Stomach (tissue), 9 donors: ENCODE measurements around the gene TXNL4A. TPM values are rescaled to one million over a fixed set of nuclear protein-coding genes. Genes with fewer than 3 reads are reported as not detected.

Experiments used
- DNase-seq, 2 donors: peaks; one replicate each; pipeline versions ENCODE4 v3.0.0 to v3.0.0-alpha.2; 2013 to 2019
- H3K27ac ChIP-seq, 5 donors: fragments of 200-600 bp in 4 of 5; sonication (generic) in 4 of 5; one replicate each; pipeline ENCODE4 v1.5.1; 2013 to 2019; ENCODE audit warnings: mild to moderate bottlenecking in 1 of 5, moderate library complexity in 1 of 5
- H3K27me3 ChIP-seq, 3 donors: fragments of 200-600 bp; sonication (generic); one replicate each; pipeline ENCODE4 v1.5.1; 2017 to 2019; ENCODE audit warnings: mixed run types in 1 of 3
- H3K36me3 ChIP-seq, 4 donors: fragments of 200-600 bp; sonication (generic); 1 replicate in 3 of 4; 2 replicates in 1 of 4; pipeline ENCODE4 v1.5.1; 2016 to 2019
- H3K4me1 ChIP-seq, 4 donors: fragments of 200-600 bp; sonication (generic); one replicate each; pipeline ENCODE4 v1.5.1; 2016 to 2019
- H3K4me3 ChIP-seq, 4 donors: fragments of 200-600 bp; sonication (generic) in 3 of 4; one replicate each; pipeline ENCODE4 v1.5.1; 2016 to 2019; ENCODE audit warnings: mild to moderate bottlenecking in 1 of 4
- H3K9me3 ChIP-seq, 4 donors: fragments of 200-600 bp; sonication (generic); one replicate each; pipeline ENCODE4 v1.5.1; 2016 to 2019
- CTCF ChIP-seq, 7 experiments: fragments of 450-650 bp in 4 of 7; fragments of 200-600 bp in 3 of 7; sonication (generic) in 3 of 7; IDR thresholded peaks; one replicate each; pipeline ENCODE4 v1.5.1; 2016 to 2019; ENCODE audit warnings: antibody characterized with exemption in 7 of 7, control low read depth in 2 of 7, mild to moderate bottlenecking in 1 of 7
- EP300 ChIP-seq: sonication (generic); formaldehyde crosslinking; IDR thresholded peaks from one replicate; pipeline ENCODE4 v1.6.1; 2017; ENCODE audit warnings: antibody characterized with exemption
- POLR2A ChIP-seq, 4 donors: fragments of 450-650 bp; IDR thresholded peaks; one replicate each; pipeline ENCODE4 v1.6.1; 2016; ENCODE audit warnings: antibody characterized with exemption in 4 of 4, control low read depth in 2 of 4, mild to moderate bottlenecking in 1 of 4, moderate library complexity in 1 of 4
- POLR2AphosphoS5 ChIP-seq, 3 donors: sonication (generic); formaldehyde crosslinking; IDR thresholded peaks; one replicate each; pipeline ENCODE4 v1.6.1; 2016; ENCODE audit warnings: antibody characterized with exemption in 3 of 3
- WGBS, 5 donors: extraction: QIAGEN DNeasy Blood & Tissue Kit in 3 of 5; methylation state at CpG; one replicate each; pipeline versions ENCODE4 v1.1.5 to v1.1.7; 2013 to 2018; 5-methylcytosine and 5-hydroxymethylcytosine counted together
- intact Hi-C: fragments of 100-400 bp; cut with DNase I; formaldehyde crosslinking; loops from one replicate; pipeline ENCODE4 v1.15.1; 2023; ENCODE audit warnings: low total_unique reads
- polyA plus RNA-seq, 3 donors: library from polyadenylated mRNA; stranded (reverse); fragments of 200-250 nt; gene quantifications; one replicate each; pipeline ENCODE4 v1.2.3, GENCODE V29; 2013
- total RNA-seq, 5 donors: library from RNA; depleted of rRNA; stranded (reverse); fragments of >200 nt; gene quantifications; one replicate each; pipeline versions ENCODE4 v1.1.0 to v1.2.3, GENCODE V29; 2014 to 2016
- donor health status: healthy with polysubstance abuse.
- donor health status: Bipolar disorder and iron deficiency.
- donor health status: healthy.

TXNL4A gene
- total and polyA plus RNA-seq, 8 donors: 12.9 to 146 (median 59.4) TPM

- H3K4me3 ChIP-seq: no peak overlapping the region
- H3K27ac ChIP-seq: no peak overlapping the region
- WGBS, 5 donors: 86 to 90% (median 89%) methylated on average over 18 to 21 of the region's 21 CpGs
- DNase-seq: peak in 1 of 2 donors; percentile 18
- no peak for TF ChIP-seq EP300
- intact Hi-C loops: no loop called here
- H3K9me3 ChIP-seq: peaks cover 6 to 34% (median 28%) of the 10 kb centered on the region in 4 donors
- H3K27me3 ChIP-seq: no peaks in the 10 kb centered on the region
- peaks cover 11 to 78% (median 62%) of the 10 kb centered on the region in 4 donors for H3K36me3 ChIP-seq
- H3K4me1 ChIP-seq: peaks cover 0 to 9% (median 0%) of the 10 kb centered on the region in 4 donors
These were observed 61.4 kb downstream of the TXNL4A start for GRCh38 chr18:79926715-79927606.

GRCh38 chr18:79926306-79926705 lies 62.1 kb downstream of the TXNL4A start:
- DNase-seq: peak in 1 of 2 donors; percentile 18
- peaks cover 6 to 27% (median 22%) of the 10 kb centered on the region in 4 donors for H3K9me3 ChIP-seq
- intact Hi-C loops: no loop called here
- peaks cover 0 to 9% (median 0%) of the 10 kb centered on the region in 4 donors for H3K4me1 ChIP-seq
- H3K27ac ChIP-seq: no peak overlapping the region
- no peak for TF ChIP-seq POLR2A (IDR thresholded peaks at IDR 0.05)
- no peak for TF ChIP-seq CTCF (IDR thresholded peaks at IDR 0.05)
- TF ChIP-seq POLR2AphosphoS5 (IDR thresholded peaks at IDR 0.05): no peak
- TF ChIP-seq EP300: no peak
- 85 to 97% (median 94%) methylated on average over 9 to 11 of the region's 11 CpGs for WGBS, 5 donors
- H3K27me3 ChIP-seq: no peaks in the 10 kb centered on the region
- H3K4me3 ChIP-seq: no peak overlapping the region
- peaks cover 11 to 74% (median 59%) of the 10 kb centered on the region in 4 donors for H3K36me3 ChIP-seq

GRCh38 chr18:79924814-79925731 lies 63.3 kb downstream of the TXNL4A start:
- intact Hi-C loops: no loop called here
- no peaks in the 10 kb centered on the region for H3K27me3 ChIP-seq
- H3K9me3 ChIP-seq: peaks cover 6 to 17% (median 15%) of the 10 kb centered on the region in 4 donors
- peak; percentile 21 to 67 for DNase-seq
- no peak overlapping the region for H3K4me3 ChIP-seq
- H3K4me1 ChIP-seq: peaks cover 0 to 9% (median 0%) of the 10 kb centered on the region in 4 donors
- no peak overlapping the region for H3K27ac ChIP-seq
- H3K36me3 ChIP-seq: peaks cover 11 to 69% (median 57%) of the 10 kb centered on the region in 4 donors
- no peak for TF ChIP-seq POLR2A (IDR thresholded peaks at IDR 0.05)
- no peak for TF ChIP-seq EP300
- TF ChIP-seq POLR2AphosphoS5 (IDR thresholded peaks at IDR 0.05): peak in 1 of 3 donors; percentile 9
- TF ChIP-seq CTCF (IDR thresholded peaks at IDR 0.05): no peak
- 70 to 78% (median 77%) methylated on average over 25 of the region's 25 CpGs for WGBS, 5 donors

GRCh38 chr18:79923896-79924585 lies 64.3 kb downstream of the TXNL4A start:
- 95 to 97% (median 97%) methylated on average over 26 of the region's 26 CpGs for WGBS, 5 donors
- intact Hi-C loops: no loop called here
- DNase-seq: peak in 1 of 2 donors; percentile 15

More at GRCh38 chr18:79923896-79924585, 64.3 kb downstream of the TXNL4A start:
- no peak overlapping the region for H3K4me3 ChIP-seq
- peaks cover 0 to 9% (median 0%) of the 10 kb centered on the region in 4 donors for H3K4me1 ChIP-seq
- H3K27ac ChIP-seq: no peak overlapping the region
- no peaks in the 10 kb centered on the region for H3K27me3 ChIP-seq
- peaks cover 9 to 61% (median 48%) of the 10 kb centered on the region in 4 donors for H3K36me3 ChIP-seq
- H3K9me3 ChIP-seq: peaks cover 3 to 7% (median 4%) of the 10 kb centered on the region in 4 donors
- TF ChIP-seq POLR2AphosphoS5 (IDR thresholded peaks at IDR 0.05) (no peak), CTCF (IDR thresholded peaks at IDR 0.05) (no peak), POLR2A (IDR thresholded peaks at IDR 0.05) (no peak), EP300 (no peak)
